Activated CD4-positive, alpha-beta T cell treated with anti-CD3 and anti-CD28 coated beads for 36 hours (primary cell): Measurements from ENCODE around the gene PKHD1. TPM values are rescaled to one million over a fixed set of nuclear protein-coding genes. Genes with fewer than 3 reads are reported as not detected.
"Not testable (repeated sequence)": the region's sequence is repeated elsewhere in the genome, so short reads cannot be mapped to it uniquely, and the experiment has no call there.

Experiments used
- ATAC-seq: fragments of 200-7000 bp; cut with Tn5 transposase; one replicate; pipeline ENCODE4 v1.10.0; 2021; ENCODE audit warnings: mild to moderate bottlenecking, moderate library complexity
- CTCF ChIA-PET: fragments of 350-600 bp; sonication (Branson Sonifier 250); formaldehyde crosslinking; loops from one replicate; lab custom pipeline; 2021; ENCODE audit warnings: antibody characterized with exemption; lab: Charles Lee
- POLR2A ChIA-PET: fragments of 350-600 bp; sonication (Branson Sonifier 250); formaldehyde crosslinking; loops from one replicate; lab custom pipeline; 2021; ENCODE audit warnings: antibody characterized with exemption, inconsistent platforms; lab: Charles Lee
- DNase-seq: peaks from one replicate; pipeline ENCODE4 v3.0.0-alpha.2; 2020
- H3K27ac Mint-ChIP-seq: one replicate; pipeline ENCODE4 v1.8.0; 2021; ENCODE audit warnings: mixed read lengths
- H3K27me3 Mint-ChIP-seq: one replicate; pipeline ENCODE4 v1.8.0; 2021; ENCODE audit warnings: mixed read lengths
- H3K36me3 Mint-ChIP-seq: one replicate; pipeline ENCODE4 v1.8.0; 2021; ENCODE audit warnings: low read depth, mixed read lengths
- H3K4me1 Mint-ChIP-seq: one replicate; pipeline ENCODE4 v1.8.0; 2021; ENCODE audit warnings: mixed read lengths
- H3K4me3 Mint-ChIP-seq: one replicate; pipeline ENCODE4 v1.8.0; 2021; ENCODE audit warnings: mild to moderate bottlenecking, moderate library complexity, mixed read lengths
- H3K9me3 Mint-ChIP-seq: one replicate; pipeline ENCODE4 v1.8.0; 2021; ENCODE audit warnings: low read depth, mixed read lengths
- intact Hi-C, 2 experiments: fragments of 100-400 bp; cut with DNase I in 1 of 2; cut with micrococcal nuclease in 1 of 2; formaldehyde crosslinking; loops; one replicate each; pipeline versions ENCODE4 v1.14.2 to v1.15.1; 2022 to 2024; cut with DNase I, micrococcal nuclease
- total RNA-seq, 2 experiments: library from RNA; stranded (reverse); gene quantifications; one replicate each; pipeline ENCODE4 v1.2.3, GENCODE V29; 2021

Gene PKHD1
- total RNA-seq, 2 experiments from 2014 or later: 0.02 to 0.04 TPM

- ChIA-PET POLR2A (no interaction called here), CTCF (no interaction called here)
- Mint-ChIP-seq H3K27ac (no peak overlapping the region), H3K27me3 (no peaks in the 10 kb centered on the region), H3K4me3 (no peak overlapping the region), H3K9me3 (no peaks in the 10 kb centered on the region), H3K36me3 (no peaks in the 10 kb centered on the region), H3K4me1 (no peaks in the 10 kb centered on the region)
- DNase-seq (no peak), ATAC-seq (no peak)
- intact Hi-C loops: no loop called here
These were observed 160.0 kb downstream of the PKHD1 start for GRCh38 chr6:51927450-51927849.

DNA sequence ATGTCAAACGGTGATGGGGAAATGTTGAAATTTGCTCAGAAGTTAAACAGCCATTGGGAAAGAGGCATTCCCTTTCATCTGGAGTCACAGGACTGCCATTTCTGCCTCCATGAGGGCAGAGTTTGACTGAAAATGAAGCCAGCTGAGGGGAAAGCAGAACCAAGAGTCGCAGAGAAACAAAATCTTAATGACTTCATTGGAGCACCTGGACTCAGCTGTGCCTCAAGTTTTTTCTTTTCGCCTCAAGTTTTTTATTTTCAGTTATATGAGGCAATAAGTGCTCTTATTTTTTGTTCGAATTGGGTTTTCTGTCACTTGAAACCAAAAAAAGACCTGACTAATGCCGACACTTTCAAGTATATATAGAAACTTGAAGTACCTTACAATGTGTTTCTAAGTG, 161.3 kb downstream of the PKHD1 start:
- H3K36me3 Mint-ChIP-seq: no peaks in the 10 kb centered on the region
- H3K27ac Mint-ChIP-seq: no peak overlapping the region
- H3K9me3 Mint-ChIP-seq: no peaks in the 10 kb centered on the region
- intact Hi-C loops: no loop called here
- H3K4me1 Mint-ChIP-seq: no peaks in the 10 kb centered on the region
- DNase-seq: no peak
- POLR2A ChIA-PET: no interaction called here
- no peak overlapping the region for H3K4me3 Mint-ChIP-seq
- ATAC-seq: no peak
- CTCF ChIA-PET: no interaction called here
- H3K27me3 Mint-ChIP-seq: no peaks in the 10 kb centered on the region

DNA sequence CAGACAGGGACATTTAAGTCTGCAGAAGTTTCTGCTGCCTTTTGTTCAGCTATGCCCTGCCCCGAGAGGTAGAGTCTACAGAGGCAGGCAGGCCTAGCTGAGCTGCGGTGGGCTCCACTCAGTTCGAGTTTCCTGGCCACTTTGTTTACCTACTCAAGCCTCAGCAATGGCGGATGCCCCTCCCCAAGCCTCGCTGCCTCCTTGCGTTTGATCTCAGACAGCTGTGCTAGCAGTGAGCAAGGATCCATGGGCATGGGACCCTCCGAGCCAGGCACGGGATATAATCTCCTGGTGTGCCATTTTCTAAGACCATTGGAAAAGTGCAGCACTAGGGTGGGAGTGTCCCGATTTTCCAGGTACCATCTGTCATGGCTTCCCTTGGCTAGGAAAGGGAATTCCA, 164.9 kb downstream of the PKHD1 start:
- CTCF ChIA-PET: interaction anchor here (1.1 kb wide), 1 partner anchor 9 kb away, joined by 3 read pairs; no protein-coding TSS in a partner anchor
- H3K27me3 Mint-ChIP-seq, intact Hi-C loops, POLR2A ChIA-PET, H3K4me1 Mint-ChIP-seq, H3K4me3 Mint-ChIP-seq, H3K36me3 Mint-ChIP-seq, DNase-seq, H3K9me3 Mint-ChIP-seq, H3K27ac Mint-ChIP-seq, ATAC-seq: not testable (repeated sequence)

- H3K4me3 Mint-ChIP-seq, POLR2A ChIA-PET, DNase-seq, intact Hi-C loops, H3K27ac Mint-ChIP-seq, H3K36me3 Mint-ChIP-seq, ATAC-seq, H3K27me3 Mint-ChIP-seq, H3K9me3 Mint-ChIP-seq, H3K4me1 Mint-ChIP-seq, CTCF ChIA-PET: not testable (repeated sequence)
These were observed 169.1 kb downstream of the PKHD1 start for GRCh38 chr6:51918347-51918746.

- DNase-seq: no peak
- H3K27ac Mint-ChIP-seq: no peak overlapping the region
- peaks cover 6% of the 10 kb centered on the region for H3K9me3 Mint-ChIP-seq
- intact Hi-C loops: no loop called here
- H3K36me3 Mint-ChIP-seq: no peaks in the 10 kb centered on the region
- no peaks in the 10 kb centered on the region for H3K4me1 Mint-ChIP-seq
- H3K4me3 Mint-ChIP-seq: no peak overlapping the region
- peaks cover 13% of the 10 kb centered on the region for H3K27me3 Mint-ChIP-seq
- CTCF ChIA-PET: no interaction called here
- no peak for ATAC-seq
- POLR2A ChIA-PET: no interaction called here
These were observed 172.3 kb downstream of the PKHD1 start for GRCh38 chr6:51915098-51915497.

DNA sequence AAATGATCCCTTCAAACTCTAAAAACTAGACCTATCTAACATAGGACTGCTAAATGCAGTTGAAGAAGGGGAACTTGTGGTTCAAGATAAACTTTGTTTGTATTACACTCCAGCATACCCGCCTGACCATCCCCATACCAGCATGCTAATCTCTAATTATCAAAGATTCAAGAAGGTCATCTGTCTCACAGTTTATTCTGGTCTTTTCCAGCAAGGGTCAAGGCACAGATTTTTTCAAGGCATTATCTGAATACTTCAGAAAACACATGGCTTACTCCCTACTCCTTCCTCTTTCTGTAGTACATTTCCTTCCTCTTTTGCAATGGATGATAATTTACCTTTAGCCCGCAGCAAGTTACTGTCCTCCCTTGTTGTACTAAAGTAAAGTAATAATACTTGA, 174.1 kb downstream of the PKHD1 start:
- DNase-seq (no peak), ATAC-seq (no peak)
- intact Hi-C loops: no loop called here
- no peak overlapping the region for H3K4me3 Mint-ChIP-seq
- ChIA-PET CTCF (no interaction called here), POLR2A (no interaction called here)
- H3K36me3 Mint-ChIP-seq: no peaks in the 10 kb centered on the region
- H3K27ac Mint-ChIP-seq: no peak overlapping the region
- peaks cover under 1% of the 10 kb centered on the region for H3K9me3 Mint-ChIP-seq
- no peaks in the 10 kb centered on the region for H3K4me1 Mint-ChIP-seq
- peaks cover 15% of the 10 kb centered on the region for H3K27me3 Mint-ChIP-seq

- ATAC-seq (no peak), DNase-seq (no peak)
- intact Hi-C loops: no loop called here
- Mint-ChIP-seq H3K4me3 (no peak overlapping the region), H3K36me3 (no peaks in the 10 kb centered on the region), H3K9me3 (no peaks in the 10 kb centered on the region), H3K4me1 (no peaks in the 10 kb centered on the region), H3K27me3 (peaks cover 15% of the 10 kb centered on the region), H3K27ac (no peak overlapping the region)
- ChIA-PET CTCF (no interaction called here), POLR2A (no interaction called here)
These were observed 176.6 kb downstream of the PKHD1 start for GRCh38 chr6:51910851-51911250.

DNA sequence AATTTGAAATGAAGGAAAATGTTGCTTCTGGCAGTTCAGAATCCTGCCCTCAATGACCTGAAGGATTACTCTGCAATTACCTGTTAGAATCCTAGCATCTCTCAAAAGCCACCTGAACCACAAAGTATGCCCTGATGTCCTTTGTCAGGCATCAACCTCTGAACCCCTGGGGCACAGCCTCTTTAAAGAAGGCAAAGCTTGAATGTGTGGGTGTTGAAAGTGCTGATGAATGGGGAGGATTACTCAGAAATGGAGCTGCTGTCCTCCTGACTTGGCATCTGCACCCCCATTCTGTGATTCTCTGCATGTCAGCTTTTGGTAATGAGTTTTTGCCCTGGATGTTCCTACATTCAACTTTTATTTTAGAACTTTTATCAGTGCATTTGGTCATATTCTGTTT, 179.2 kb downstream of the PKHD1 start:
- Mint-ChIP-seq H3K36me3 (no peaks in the 10 kb centered on the region), H3K27me3 (peaks cover 11% of the 10 kb centered on the region), H3K4me1 (no peaks in the 10 kb centered on the region), H3K4me3 (no peak overlapping the region), H3K27ac (no peak overlapping the region), H3K9me3 (no peaks in the 10 kb centered on the region)
- intact Hi-C loops: no loop called here
- ATAC-seq (no peak), DNase-seq (peak; percentile 4)
- ChIA-PET CTCF (no interaction called here), POLR2A (no interaction called here)

- no peaks in the 10 kb centered on the region for H3K27me3 Mint-ChIP-seq
- H3K4me1 Mint-ChIP-seq: no peaks in the 10 kb centered on the region
- ChIA-PET CTCF (interaction anchor here (0.6 kb wide), 1 partner anchor 1710 kb away, joined by 3 read pairs; no protein-coding TSS in a partner anchor), POLR2A (no interaction called here)
- intact Hi-C loops: no loop called here
- H3K9me3 Mint-ChIP-seq: no peaks in the 10 kb centered on the region
- ATAC-seq (no peak), DNase-seq (no peak)
- H3K36me3 Mint-ChIP-seq: no peaks in the 10 kb centered on the region
- H3K4me3 Mint-ChIP-seq: no peak overlapping the region
- no peak overlapping the region for H3K27ac Mint-ChIP-seq
These were observed 185.3 kb downstream of the PKHD1 start for GRCh38 chr6:51901766-51902764.

- DNase-seq (no peak), ATAC-seq (no peak)
- Mint-ChIP-seq H3K4me3 (no peak overlapping the region), H3K4me1 (no peaks in the 10 kb centered on the region), H3K27me3 (no peaks in the 10 kb centered on the region), H3K36me3 (no peaks in the 10 kb centered on the region), H3K27ac (no peak overlapping the region), H3K9me3 (no peaks in the 10 kb centered on the region)
- POLR2A ChIA-PET: no interaction called here
- CTCF ChIA-PET: interaction anchor here (1.0 kb wide), 1 partner anchor 10 kb away, joined by 3 read pairs; no protein-coding TSS in a partner anchor
- intact Hi-C loops: no loop called here
These were observed 194.0 kb downstream of the PKHD1 start for GRCh38 chr6:51893366-51893765.

DNA sequence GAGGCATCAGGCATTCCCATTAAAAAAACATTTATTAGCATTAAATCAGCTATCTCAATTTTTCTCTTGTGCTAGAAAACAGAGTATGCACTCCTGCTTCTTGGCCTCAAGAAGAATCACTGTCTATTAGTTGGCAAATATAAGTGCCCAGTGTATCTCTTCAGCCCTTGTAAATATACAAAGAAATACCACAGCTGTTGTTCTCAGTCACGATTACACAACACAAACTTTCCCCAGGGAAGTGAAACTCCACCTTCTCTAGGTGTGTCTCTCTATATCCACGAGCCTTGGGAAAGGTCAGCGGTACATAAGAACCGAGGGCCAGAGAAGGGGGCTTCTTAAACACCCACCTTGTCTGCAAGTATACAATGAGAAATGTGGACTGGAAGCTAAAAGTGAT, 194.7 kb downstream of the PKHD1 start:
- Mint-ChIP-seq H3K27me3 (no peaks in the 10 kb centered on the region), H3K9me3 (no peaks in the 10 kb centered on the region), H3K27ac (no peak overlapping the region), H3K36me3 (no peaks in the 10 kb centered on the region), H3K4me1 (no peaks in the 10 kb centered on the region), H3K4me3 (no peak overlapping the region)
- ChIA-PET POLR2A (no interaction called here), CTCF (interaction anchor here (1.0 kb wide), 1 partner anchor 10 kb away, joined by 3 read pairs; no protein-coding TSS in a partner anchor)
- intact Hi-C loops: no loop called here
- ATAC-seq: no peak
- DNase-seq: no peak

DNA sequence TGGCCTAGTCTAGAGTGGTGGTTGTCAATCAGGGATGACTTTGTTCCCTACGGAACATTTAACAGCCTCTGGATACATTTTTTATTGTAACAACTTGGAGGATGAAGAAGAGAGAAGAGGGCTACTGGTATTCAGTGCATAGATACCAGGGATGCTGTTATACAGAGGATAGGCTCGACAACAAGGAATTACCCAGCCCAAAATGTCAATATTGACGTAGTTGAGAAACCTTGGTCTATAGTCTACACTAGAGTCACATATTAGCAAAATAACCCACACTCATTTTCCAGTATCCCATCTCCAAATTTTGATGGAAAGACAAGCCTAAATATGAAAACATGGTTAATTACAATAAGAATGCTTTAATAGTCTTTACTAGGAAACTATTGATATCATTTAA, 195.1 kb downstream of the PKHD1 start:
- CTCF ChIA-PET: no interaction called here

More for the DNA sequence above, 195.1 kb downstream of the PKHD1 start:
- H3K4me1 Mint-ChIP-seq: no peaks in the 10 kb centered on the region
- H3K4me3 Mint-ChIP-seq: no peak overlapping the region
- POLR2A ChIA-PET: no interaction called here
- DNase-seq: no peak
- no peaks in the 10 kb centered on the region for H3K9me3 Mint-ChIP-seq
- intact Hi-C loops: no loop called here
- no peaks in the 10 kb centered on the region for H3K36me3 Mint-ChIP-seq
- no peak for ATAC-seq
- no peak overlapping the region for H3K27ac Mint-ChIP-seq
- no peaks in the 10 kb centered on the region for H3K27me3 Mint-ChIP-seq
